ENCODE measurements around the gene MPPED1.

The MPPED1 gene

GRCh38 chr22:43490311-43490710 is 78.5 kb downstream of the MPPED1 start:
- no peak for ATAC-seq (ENCODE audit: insufficient read depth, low read depth)
- no peak for TF ChIP-seq EZH2 (IDR thresholded peaks at IDR 0.05; ENCODE audit: borderline replicate concordance, low read depth, low read length, severe bottlenecking)
- TF ChIP-seq CTCF (IDR thresholded peaks at IDR 0.05; ENCODE audit: borderline replicate concordance, extremely low read depth, low read length, poor library complexity, severe bottlenecking), result no peak
- H3K36me3 ChIP-seq (ENCODE audit: insufficient read depth, low read length), result no peaks in the 10 kb centered on the region

GRCh38 chr22:43491177-43491576 is 79.4 kb downstream of the MPPED1 start:
- no peak overlapping the region for H3K4me2 ChIP-seq (ENCODE audit: insufficient read depth, low read length)
- TF ChIP-seq CTCF (IDR thresholded peaks at IDR 0.05; ENCODE audit: borderline replicate concordance, extremely low read depth, low read length, poor library complexity, severe bottlenecking), result no peak
- no peak for TF ChIP-seq EZH2 (IDR thresholded peaks at IDR 0.05; ENCODE audit: borderline replicate concordance, low read depth, low read length, severe bottlenecking)

More at GRCh38 chr22:43490311-43490710, 78.5 kb downstream of the MPPED1 start:
- Histone ChIP-seq H3K27me3 (ENCODE audit: insufficient read depth, low read length, poor library complexity) (no peaks in the 10 kb centered on the region), H3K9ac (ENCODE audit: low read depth, low read length) (no peak overlapping the region), H2AFZ (ENCODE audit: low read depth, low read length) (no peak overlapping the region), H3K4me3 (ENCODE audit: low read depth in 1 of 2, low read length in 2 of 2) (no peak overlapping the region), H3K27ac (ENCODE audit: low read length) (no peak overlapping the region), H3K4me2 (ENCODE audit: insufficient read depth, low read length) (no peak overlapping the region), H3K79me2 (ENCODE audit: insufficient read depth, low read length) (no peaks in the 10 kb centered on the region), H4K20me1 (ENCODE audit: insufficient read depth, low read length) (no peaks in the 10 kb centered on the region), H3K9me3 (ENCODE audit: insufficient read depth, low read length, severe bottlenecking) (no peaks in the 10 kb centered on the region), H3K4me1 (ENCODE audit: insufficient read depth, low read length) (no peaks in the 10 kb centered on the region)
- no peak for DNase-seq

GRCh38 chr22:43491737-43492136 is 79.9 kb downstream of the MPPED1 start:
- no peak overlapping the region for H3K4me3 ChIP-seq (ENCODE audit: low read depth in 1 of 2, low read length in 2 of 2)
- TF ChIP-seq EZH2 (IDR thresholded peaks at IDR 0.05; ENCODE audit: borderline replicate concordance, low read depth, low read length, severe bottlenecking), result no peak
- TF ChIP-seq CTCF (IDR thresholded peaks at IDR 0.05; ENCODE audit: borderline replicate concordance, extremely low read depth, low read length, poor library complexity, severe bottlenecking), result no peak
- no peaks in the 10 kb centered on the region for H3K27me3 ChIP-seq (ENCODE audit: insufficient read depth, low read length, poor library complexity)
- no peak overlapping the region for H2AFZ ChIP-seq (ENCODE audit: low read depth, low read length)
- no peaks in the 10 kb centered on the region for H3K9me3 ChIP-seq (ENCODE audit: insufficient read depth, low read length, severe bottlenecking)
- H4K20me1 ChIP-seq (ENCODE audit: insufficient read depth, low read length), result no peaks in the 10 kb centered on the region
- ATAC-seq (ENCODE audit: insufficient read depth, low read depth) (no peak), DNase-seq (no peak)
- no peaks in the 10 kb centered on the region for H3K79me2 ChIP-seq (ENCODE audit: insufficient read depth, low read length)
- no peaks in the 10 kb centered on the region for H3K36me3 ChIP-seq (ENCODE audit: insufficient read depth, low read length)
- H3K27ac ChIP-seq (ENCODE audit: low read length), result no peak overlapping the region
- H3K4me2 ChIP-seq (ENCODE audit: insufficient read depth, low read length), result no peak overlapping the region
- no peak overlapping the region for H3K9ac ChIP-seq (ENCODE audit: low read depth, low read length)
- H3K4me1 ChIP-seq (ENCODE audit: insufficient read depth, low read length), result no peaks in the 10 kb centered on the region

More at GRCh38 chr22:43491177-43491576, 79.4 kb downstream of the MPPED1 start:
- Histone ChIP-seq H3K27ac (ENCODE audit: low read length) (no peak overlapping the region), H3K36me3 (ENCODE audit: insufficient read depth, low read length) (no peaks in the 10 kb centered on the region), H3K4me3 (ENCODE audit: low read depth in 1 of 2, low read length in 2 of 2) (no peak overlapping the region), H3K9me3 (ENCODE audit: insufficient read depth, low read length, severe bottlenecking) (no peaks in the 10 kb centered on the region), H3K4me1 (ENCODE audit: insufficient read depth, low read length) (no peaks in the 10 kb centered on the region), H3K9ac (ENCODE audit: low read depth, low read length) (no peak overlapping the region), H2AFZ (ENCODE audit: low read depth, low read length) (no peak overlapping the region), H3K27me3 (ENCODE audit: insufficient read depth, low read length, poor library complexity) (no peaks in the 10 kb centered on the region), H4K20me1 (ENCODE audit: insufficient read depth, low read length) (no peaks in the 10 kb centered on the region), H3K79me2 (ENCODE audit: insufficient read depth, low read length) (no peaks in the 10 kb centered on the region)
- no peak for ATAC-seq (ENCODE audit: insufficient read depth, low read depth)
- DNase-seq, result no peak

GRCh38 chr22:43493297-43493696 is 81.5 kb downstream of the MPPED1 start:
- Histone ChIP-seq H2AFZ (ENCODE audit: low read depth, low read length) (no peak overlapping the region), H3K27ac (ENCODE audit: low read length) (no peak overlapping the region), H3K27me3 (ENCODE audit: insufficient read depth, low read length, poor library complexity) (no peaks in the 10 kb centered on the region), H3K4me1 (ENCODE audit: insufficient read depth, low read length) (no peaks in the 10 kb centered on the region), H4K20me1 (ENCODE audit: insufficient read depth, low read length) (no peaks in the 10 kb centered on the region), H3K79me2 (ENCODE audit: insufficient read depth, low read length) (no peaks in the 10 kb centered on the region), H3K4me3 (ENCODE audit: low read depth in 1 of 2, low read length in 2 of 2) (no peak overlapping the region), H3K4me2 (ENCODE audit: insufficient read depth, low read length) (no peak overlapping the region), H3K9ac (ENCODE audit: low read depth, low read length) (no peak overlapping the region), H3K9me3 (ENCODE audit: insufficient read depth, low read length, severe bottlenecking) (no peaks in the 10 kb centered on the region), H3K36me3 (ENCODE audit: insufficient read depth, low read length) (no peaks in the 10 kb centered on the region)
- TF ChIP-seq EZH2 (IDR thresholded peaks at IDR 0.05; ENCODE audit: borderline replicate concordance, low read depth, low read length, severe bottlenecking) (no peak), CTCF (IDR thresholded peaks at IDR 0.05; ENCODE audit: borderline replicate concordance, extremely low read depth, low read length, poor library complexity, severe bottlenecking) (no peak)
- no peak for DNase-seq
- no peak for ATAC-seq (ENCODE audit: insufficient read depth, low read depth)
